IPS-NIHi7 (cell line): ENCODE results near the gene MPIG6B.
A peak's percentile ranks its signal among the peaks of the same experiment; 100 is the strongest.

Source experiments
- DNase-seq: peaks from one replicate; pipeline ENCODE4 v3.0.0; 2012; ENCODE audit warnings: mixed read lengths; ENCODE audit errors: extremely low spot score

MPIG6B gene

GRCh38 chr6:31765910-31766794 lies 43.0 kb downstream of the MPIG6B start:
- peak; percentile 93 for DNase-seq

GRCh38 chr6:31767096-31767645 lies 44.0 kb downstream of the MPIG6B start:
- peak; percentile 26 for DNase-seq

GRCh38 chr6:31768363-31769257 lies 45.4 kb downstream of the MPIG6B start:
- DNase-seq = no peak

GRCh38 chr6:31769684-31770371 lies 46.7 kb downstream of the MPIG6B start:
- DNase-seq = peak; percentile 96

GRCh38 chr6:31770860-31771259 lies 47.7 kb downstream of the MPIG6B start:
- no peak for DNase-seq

- DNase-seq = no peak
Measured at GRCh38 chr6:31771992-31772358, 48.8 kb downstream of the MPIG6B start.

GRCh38 chr6:31775184-31775583 lies 52.0 kb downstream of the MPIG6B start:
- DNase-seq = no peak

- no peak for DNase-seq
Measured at GRCh38 chr6:31775633-31776484, 52.7 kb downstream of the MPIG6B start.
